PFSK-1 (cell line): Measurements from ENCODE around the gene LGALS7.

Experiments used
- FOXP2 ChIP-seq: optimal IDR thresholded peaks from 2 replicates; pipeline ENCODE3; 2011; ENCODE audit warnings: borderline replicate concordance, control low read depth, inconsistent platforms; ENCODE audit not compliant: insufficient read depth; ENCODE audit errors: extremely low read length, extremely low read depth
- POLR2AphosphoS5 ChIP-seq: IDR thresholded peaks from 2 replicates; pipeline ENCODE4 v1.6.1; 2012; ENCODE audit warnings: low read depth, mild to moderate bottlenecking, control low read depth, low read length, moderate library complexity
- REST ChIP-seq, 2 experiments: IDR thresholded peaks; 2 replicates each; pipeline versions ENCODE4 v1.6.1 to v1.8.0; 2011 to 2012; ENCODE audit warnings: low read depth in 2 of 2, low read length in 2 of 2, control low read depth in 1 of 2, inconsistent platforms in 1 of 2, mild to moderate bottlenecking in 1 of 2, moderate library complexity in 1 of 2; ENCODE audit not compliant: insufficient read depth in 1 of 2
- SIN3A ChIP-seq: IDR thresholded peaks from 2 replicates; pipeline ENCODE4 v1.6.1; 2012; ENCODE audit warnings: mild to moderate bottlenecking, low read length, moderate library complexity, borderline replicate concordance; ENCODE audit not compliant: insufficient read depth
- TAF1 ChIP-seq: IDR thresholded peaks from 2 replicates; pipeline ENCODE4 v1.6.1; 2012; ENCODE audit warnings: low read length, control low read depth, borderline replicate concordance; ENCODE audit not compliant: insufficient read depth

Gene LGALS7

GRCh38 chr19:38723606-38723965 lies 49.7 kb downstream of the LGALS7 start:
- TF ChIP-seq FOXP2, result no peak
- no peak for TF ChIP-seq REST (IDR thresholded peaks at IDR 0.05; ENCODE audit: insufficient read depth in 1 of 2, low read depth in 2 of 2, low read length in 2 of 2)
- no peak for TF ChIP-seq TAF1
- TF ChIP-seq POLR2AphosphoS5, result no peak
- TF ChIP-seq SIN3A, result no peak

- TF ChIP-seq SIN3A (no peak), FOXP2 (no peak), TAF1 (no peak), REST (IDR thresholded peaks at IDR 0.05; ENCODE audit: insufficient read depth in 1 of 2, low read depth in 2 of 2, low read length in 2 of 2) (no peak)
Observed at GRCh38 chr19:38722947-38723605, 50.2 kb downstream of the LGALS7 start.

GRCh38 chr19:38721979-38722773 lies 51.1 kb downstream of the LGALS7 start:
- TF ChIP-seq TAF1 (no peak), REST (IDR thresholded peaks at IDR 0.05; ENCODE audit: insufficient read depth in 1 of 2, low read depth in 2 of 2, low read length in 2 of 2) (no peak), FOXP2 (no peak), POLR2AphosphoS5 (no peak), SIN3A (no peak)

GRCh38 chr19:38721496-38721895 lies 51.8 kb downstream of the LGALS7 start:
- TF ChIP-seq POLR2AphosphoS5, result no peak
- no peak for TF ChIP-seq SIN3A
- no peak for TF ChIP-seq FOXP2
- no peak for TF ChIP-seq TAF1
- no peak for TF ChIP-seq REST (IDR thresholded peaks at IDR 0.05; ENCODE audit: insufficient read depth in 1 of 2, low read depth in 2 of 2, low read length in 2 of 2)
